ENCODE results near the gene MICU1. TPM values are rescaled to one million over a fixed set of nuclear protein-coding genes. Genes with fewer than 3 reads are reported as not detected.
"Not testable (repeated sequence)": the region's sequence is repeated elsewhere in the genome, so short reads cannot be mapped to it uniquely, and the experiment has no call there.

The MICU1 gene
- total RNA-seq, 1 experiment from 2014 or later: 89.4 TPM

GRCh38 chr10:72409167-72409566 lies 216.7 kb downstream of the MICU1 start:
- CTCF ChIA-PET: interaction anchor here (1.0 to 1.2 kb wide), 2 partner anchors 25 to 340 kb away, joined by 3 to 4 read pairs; no protein-coding TSS in a partner anchor
- no peak for TF ChIP-seq CTCF (IDR thresholded peaks at IDR 0.05; ENCODE audit: unreplicated experiment)
- Mint-ChIP-seq H3K4me3 (ENCODE audit: low read depth, unreplicated experiment) (no peak overlapping the region), H3K27me3 (ENCODE audit: unreplicated experiment) (no peaks in the 10 kb centered on the region), H3K9me3 (ENCODE audit: low read depth, unreplicated experiment) (no peaks in the 10 kb centered on the region), H3K27ac (ENCODE audit: unreplicated experiment) (no peak overlapping the region), H3K4me1 (ENCODE audit: low read depth, unreplicated experiment) (no peaks in the 10 kb centered on the region), H3K36me3 (ENCODE audit: insufficient read depth, unreplicated experiment) (peaks cover under 1% of the 10 kb centered on the region)
- no TSS peak for BruUV-seq (replicated peaks)
- intact Hi-C loops (cut with micrococcal nuclease; ENCODE audit: unreplicated experiment): no loop called here
- DNase-seq: no peak

GRCh38 chr10:72407927-72408600 lies 217.8 kb downstream of the MICU1 start:
- H3K27ac Mint-ChIP-seq (ENCODE audit: unreplicated experiment): no peak overlapping the region
- CTCF ChIA-PET: no interaction called here
- no peaks in the 10 kb centered on the region for H3K9me3 Mint-ChIP-seq (ENCODE audit: low read depth, unreplicated experiment)

GRCh38 chr10:72407471-72407870 lies 218.4 kb downstream of the MICU1 start:
- BruUV-seq (replicated peaks): no TSS peak
- DNase-seq: no peak
- H3K27ac Mint-ChIP-seq (ENCODE audit: unreplicated experiment): no peak overlapping the region

More at GRCh38 chr10:72407927-72408600, 217.8 kb downstream of the MICU1 start:
- BruUV-seq (replicated peaks): no TSS peak
- DNase-seq: no peak
- Mint-ChIP-seq H3K4me1 (ENCODE audit: low read depth, unreplicated experiment) (no peaks in the 10 kb centered on the region), H3K27me3 (ENCODE audit: unreplicated experiment) (no peaks in the 10 kb centered on the region), H3K4me3 (ENCODE audit: low read depth, unreplicated experiment) (no peak overlapping the region), H3K36me3 (ENCODE audit: insufficient read depth, unreplicated experiment) (peaks cover 9% of the 10 kb centered on the region)
- intact Hi-C loops (cut with micrococcal nuclease; ENCODE audit: unreplicated experiment): no loop called here
- no peak for TF ChIP-seq CTCF (IDR thresholded peaks at IDR 0.05; ENCODE audit: unreplicated experiment)

GRCh38 chr10:72395581-72395980 lies 230.3 kb downstream of the MICU1 start:
- BruUV-seq (replicated peaks); H3K4me3 Mint-ChIP-seq (ENCODE audit: low read depth, unreplicated experiment); intact Hi-C loops (cut with micrococcal nuclease; ENCODE audit: unreplicated experiment): not testable (repeated sequence)

More at GRCh38 chr10:72407471-72407870, 218.4 kb downstream of the MICU1 start:
- peaks cover 14% of the 10 kb centered on the region for H3K36me3 Mint-ChIP-seq (ENCODE audit: insufficient read depth, unreplicated experiment)
- CTCF ChIA-PET: interaction anchor here (0.6 kb wide), 2 partner anchors 67 to 157 kb away, joined by 5 to 8 read pairs; no protein-coding TSS in a partner anchor
- intact Hi-C loops (cut with micrococcal nuclease; ENCODE audit: unreplicated experiment): no loop called here
- no peaks in the 10 kb centered on the region for H3K27me3 Mint-ChIP-seq (ENCODE audit: unreplicated experiment)
- H3K4me1 Mint-ChIP-seq (ENCODE audit: low read depth, unreplicated experiment): no peaks in the 10 kb centered on the region
- H3K4me3 Mint-ChIP-seq (ENCODE audit: low read depth, unreplicated experiment): no peak overlapping the region
- H3K9me3 Mint-ChIP-seq (ENCODE audit: low read depth, unreplicated experiment): no peaks in the 10 kb centered on the region
- no peak for TF ChIP-seq CTCF (IDR thresholded peaks at IDR 0.05; ENCODE audit: unreplicated experiment)

GRCh38 chr10:72392571-72392970 lies 233.3 kb downstream of the MICU1 start:
- no peaks in the 10 kb centered on the region for H3K36me3 Mint-ChIP-seq (ENCODE audit: insufficient read depth, unreplicated experiment)
- no peak for TF ChIP-seq CTCF (IDR thresholded peaks at IDR 0.05; ENCODE audit: unreplicated experiment)
- CTCF ChIA-PET: no interaction called here
- H3K27me3 Mint-ChIP-seq (ENCODE audit: unreplicated experiment): no peaks in the 10 kb centered on the region
- H3K4me1 Mint-ChIP-seq (ENCODE audit: low read depth, unreplicated experiment): no peaks in the 10 kb centered on the region
- H3K27ac Mint-ChIP-seq (ENCODE audit: unreplicated experiment): no peak overlapping the region
- BruUV-seq (replicated peaks): no TSS peak
- no peak for DNase-seq
- H3K9me3 Mint-ChIP-seq (ENCODE audit: low read depth, unreplicated experiment): peaks cover 2% of the 10 kb centered on the region
- no peak overlapping the region for H3K4me3 Mint-ChIP-seq (ENCODE audit: low read depth, unreplicated experiment)
- intact Hi-C loops (cut with micrococcal nuclease; ENCODE audit: unreplicated experiment): no loop called here

More at GRCh38 chr10:72395581-72395980, 230.3 kb downstream of the MICU1 start:
- H3K4me1 Mint-ChIP-seq (ENCODE audit: low read depth, unreplicated experiment); H3K9me3 Mint-ChIP-seq (ENCODE audit: low read depth, unreplicated experiment); DNase-seq; H3K36me3 Mint-ChIP-seq (ENCODE audit: insufficient read depth, unreplicated experiment); CTCF ChIA-PET; H3K27ac Mint-ChIP-seq (ENCODE audit: unreplicated experiment); H3K27me3 Mint-ChIP-seq (ENCODE audit: unreplicated experiment): not testable (repeated sequence)

Data from Calu3 (cell line).